Measurements from ENCODE around the gene CFAP61.

DNA sequence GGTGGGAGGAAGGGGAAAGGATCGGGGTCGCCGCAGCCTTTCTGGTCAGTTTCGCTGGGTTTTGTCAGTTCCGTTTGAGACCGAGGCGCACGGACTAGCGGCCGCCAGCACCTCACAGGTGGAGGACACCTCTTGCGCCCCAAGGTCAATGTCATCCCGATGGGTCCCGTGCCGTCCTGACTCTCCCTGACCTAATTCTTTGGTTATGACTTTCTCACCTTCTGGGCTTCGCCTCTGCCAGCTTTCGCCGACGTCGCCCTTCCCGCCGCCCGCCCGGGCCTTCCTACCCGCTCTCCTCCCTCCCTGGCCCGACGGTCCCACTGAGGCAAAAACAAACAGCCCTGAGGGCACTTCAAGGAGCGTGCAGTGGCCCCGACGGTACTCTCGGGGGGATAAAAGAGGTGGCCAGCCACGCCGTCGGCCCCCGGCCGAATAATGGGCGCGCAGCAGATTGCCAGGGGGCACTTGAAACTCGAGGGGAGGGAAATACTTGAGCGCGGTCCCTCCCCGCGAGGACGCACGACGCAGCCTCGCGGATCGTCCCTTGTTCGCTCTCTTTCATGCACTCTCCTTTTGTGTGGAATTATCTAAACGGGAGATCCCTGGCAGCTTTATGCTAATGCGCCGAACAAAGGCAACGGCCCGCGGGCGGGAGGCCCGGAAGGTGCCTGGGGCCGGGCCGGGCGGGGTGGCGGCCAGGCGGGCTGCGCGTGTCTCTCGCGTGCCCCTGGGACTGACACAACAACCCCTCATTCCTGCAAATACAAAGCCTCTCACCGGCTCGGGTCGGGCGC is 311.7 kb downstream of the CFAP61 start:
- TF ChIP-seq, protein P1, sequence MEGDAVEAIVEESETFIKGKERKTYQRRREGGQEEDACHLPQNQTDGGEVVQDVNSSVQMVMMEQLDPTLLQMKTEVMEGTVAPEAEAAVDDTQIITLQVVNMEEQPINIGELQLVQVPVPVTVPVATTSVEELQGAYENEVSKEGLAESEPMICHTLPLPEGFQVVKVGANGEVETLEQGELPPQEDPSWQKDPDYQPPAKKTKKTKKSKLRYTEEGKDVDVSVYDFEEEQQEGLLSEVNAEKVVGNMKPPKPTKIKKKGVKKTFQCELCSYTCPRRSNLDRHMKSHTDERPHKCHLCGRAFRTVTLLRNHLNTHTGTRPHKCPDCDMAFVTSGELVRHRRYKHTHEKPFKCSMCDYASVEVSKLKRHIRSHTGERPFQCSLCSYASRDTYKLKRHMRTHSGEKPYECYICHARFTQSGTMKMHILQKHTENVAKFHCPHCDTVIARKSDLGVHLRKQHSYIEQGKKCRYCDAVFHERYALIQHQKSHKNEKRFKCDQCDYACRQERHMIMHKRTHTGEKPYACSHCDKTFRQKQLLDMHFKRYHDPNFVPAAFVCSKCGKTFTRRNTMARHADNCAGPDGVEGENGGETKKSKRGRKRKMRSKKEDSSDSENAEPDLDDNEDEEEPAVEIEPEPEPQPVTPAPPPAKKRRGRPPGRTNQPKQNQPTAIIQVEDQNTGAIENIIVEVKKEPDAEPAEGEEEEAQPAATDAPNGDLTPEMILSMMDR (conservative IDR thresholded peaks at IDR 0.05), result no peak
- TF ChIP-seq ZFX (IDR thresholded peaks at IDR 0.05), result no peak

All from C4-2B (cell line).